Transverse colon (tissue), 4 donors: ENCODE results near the gene TMEM52B. TPM values are rescaled to one million over a fixed set of nuclear protein-coding genes. Genes with fewer than 3 reads are reported as not detected.

Experiments
- DNase-seq: peaks from one replicate; pipeline ENCODE4 v3.0.0-alpha.2; 2019
- H3K27ac ChIP-seq, 4 donors: fragments of 200-600 bp; sonication (generic); 2 replicates each; pipeline ENCODE4 v1.5.1; 2016 to 2018; ENCODE audit warnings: inconsistent platforms in 4 of 4
- H3K27me3 ChIP-seq: fragments of 200-600 bp; sonication (generic); 2 replicates; pipeline ENCODE4 v1.5.1; 2017; ENCODE audit warnings: inconsistent platforms
- H3K36me3 ChIP-seq, 4 donors: fragments of 200-600 bp; sonication (generic); 2 replicates each; pipeline ENCODE4 v1.5.1; 2017 to 2019; ENCODE audit warnings: inconsistent platforms in 4 of 4
- H3K4me1 ChIP-seq, 4 donors: fragments of 200-600 bp; sonication (generic); 2 replicates each; pipeline ENCODE4 v1.5.1; 2017 to 2020; ENCODE audit warnings: inconsistent platforms in 4 of 4
- H3K4me3 ChIP-seq, 4 donors: fragments of 200-600 bp; sonication (generic); 1 replicate in 1 of 4; 2 replicates in 3 of 4; pipeline versions ENCODE4 v1.5.1 to v1.6.1; 2017 to 2019; ENCODE audit warnings: inconsistent platforms in 4 of 4
- H3K9me3 ChIP-seq, 2 donors: fragments of 200-600 bp; sonication (generic); 2 replicates each; pipeline ENCODE4 v1.5.1; 2017 to 2019; ENCODE audit warnings: inconsistent platforms in 2 of 2
- CTCF ChIP-seq, 5 experiments: fragments of 200-600 bp in 3 of 5; fragments of 450-650 bp in 2 of 5; sonication (generic) in 3 of 5; IDR thresholded peaks; 1 replicate in 2 of 5; 2 replicates in 3 of 5; pipeline ENCODE4 v1.5.1; 2016 to 2017; ENCODE audit warnings: antibody characterized with exemption in 5 of 5, inconsistent platforms in 3 of 5, mild to moderate bottlenecking in 2 of 5, moderate library complexity in 1 of 5
- EP300 ChIP-seq: sonication (generic); formaldehyde crosslinking; IDR thresholded peaks from one replicate; pipeline ENCODE4 v1.6.1; 2017; ENCODE audit warnings: antibody characterized with exemption, low read depth
- POLR2A ChIP-seq: fragments of 450-650 bp; IDR thresholded peaks from one replicate; pipeline ENCODE4 v1.6.1; 2016; ENCODE audit warnings: antibody characterized with exemption, mild to moderate bottlenecking, moderate library complexity
- POLR2AphosphoS5 ChIP-seq, 3 donors: sonication (generic); formaldehyde crosslinking; IDR thresholded peaks; one replicate each; pipeline ENCODE4 v1.6.1; 2016; ENCODE audit warnings: antibody characterized with exemption in 3 of 3
- WGBS, 2 donors: methylation state at CpG; one replicate each; pipeline ENCODE4 v1.1.5; 2018; ENCODE audit warnings: low coverage in 1 of 2; 5-methylcytosine and 5-hydroxymethylcytosine counted together
- in situ Hi-C, 4 donors: fragments of 200-750 bp; cut with MboI; loops; one replicate each; pipeline versions ENCODE4 v1.15.0 to v1.15.1; 2017; ENCODE audit warnings: low sequenced_read_pairs in 3 of 4, low pct_ligation_motif_present in 1 of 4, low pct_unique_long_range_greater_than_20kb in 1 of 4
- intact Hi-C: fragments of 100-400 bp; cut with DNase I; formaldehyde crosslinking; loops from one replicate; pipeline ENCODE4 v1.15.1; 2023; ENCODE audit warnings: low total_unique reads
- total RNA-seq, 4 donors: library from RNA; depleted of rRNA; stranded (reverse); fragments of >200 nt; gene quantifications; one replicate each; pipeline ENCODE4 v1.1.0, GENCODE V29; 2016

Gene TMEM52B
- total RNA-seq, 4 donors from 2014 or later = not detected

GRCh38 chr12:10189653-10190052 is 10.8 kb downstream of the TMEM52B start:
- Histone ChIP-seq H3K27me3 (peaks cover 4% of the 10 kb centered on the region), H3K4me1 (no peaks in the 10 kb centered on the region), H3K27ac (peak overlapping the region in 1 of 4 donors; percentile 0), H3K4me3 (no peak overlapping the region), H3K9me3 (no peaks in the 10 kb centered on the region), H3K36me3 (no peaks in the 10 kb centered on the region)
- no peak for TF ChIP-seq CTCF (IDR thresholded peaks at IDR 0.05)
- no peak for TF ChIP-seq POLR2AphosphoS5 (IDR thresholded peaks at IDR 0.05)
- TF ChIP-seq POLR2A = no peak
- TF ChIP-seq EP300 = no peak
- DNase-seq = no peak
- in situ Hi-C loops = loop anchor here in 2 of 4 donors (5.0 kb wide), 1 partner anchor 37 kb away; no protein-coding TSS in a partner anchor
- WGBS, 2 donors = 72% methylated on average over 5 of the region's 5 CpGs; no CpG with 5 or more reads in 1 of the 2 donors
- intact Hi-C loops = loop anchor here (2.0 kb wide), 1 partner anchor 37 kb away; no protein-coding TSS in a partner anchor

- TF ChIP-seq CTCF (IDR thresholded peaks at IDR 0.05) (peak; percentile 70 to 76 (median 73)), POLR2AphosphoS5 (IDR thresholded peaks at IDR 0.05) (no peak)
- intact Hi-C loops = loop anchor here (2.0 kb wide), 1 partner anchor 38 kb away; no protein-coding TSS in a partner anchor
- 42 to 43% methylated on average over 12 to 13 of the region's 13 CpGs for WGBS, 2 donors
- Histone ChIP-seq H3K9me3 (no peaks in the 10 kb centered on the region), H3K27me3 (peaks cover 4% of the 10 kb centered on the region), H3K4me1 (no peaks in the 10 kb centered on the region), H3K27ac (no peak overlapping the region), H3K36me3 (no peaks in the 10 kb centered on the region), H3K4me3 (no peak overlapping the region)
- DNase-seq = peak; percentile 67
- in situ Hi-C loops = loop anchor here in 2 of 4 donors (5.0 kb wide), 1 partner anchor 38 kb away; no protein-coding TSS in a partner anchor
These were observed 11.9 kb downstream of the TMEM52B start for GRCh38 chr12:10190558-10191388.

DNA sequence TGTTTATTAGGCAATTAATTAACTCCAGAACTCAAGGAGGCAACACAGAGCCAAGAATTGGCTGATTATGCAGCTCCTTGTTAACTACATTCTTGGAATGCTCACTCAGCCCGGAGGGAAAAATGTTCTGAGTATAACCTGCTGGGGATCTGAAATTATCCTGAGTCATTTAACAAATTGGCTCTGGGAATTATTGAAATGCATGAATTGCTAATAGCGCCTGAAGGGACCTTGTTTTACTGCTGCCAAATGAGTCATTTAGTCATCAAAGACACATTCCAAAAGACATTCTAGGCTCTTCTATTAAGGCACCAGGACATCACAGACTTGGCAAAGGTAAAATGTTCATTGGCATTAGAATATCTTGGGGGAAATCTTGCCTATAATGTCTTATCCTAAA is 13.0 kb downstream of the TMEM52B start:
- Histone ChIP-seq H3K9me3 (no peaks in the 10 kb centered on the region), H3K4me1 (no peaks in the 10 kb centered on the region), H3K4me3 (no peak overlapping the region), H3K27ac (no peak overlapping the region), H3K27me3 (peaks cover 4% of the 10 kb centered on the region), H3K36me3 (no peaks in the 10 kb centered on the region)
- in situ Hi-C loops (loop anchor here in 2 of 4 donors (5.0 kb wide), 1 partner anchor 40 kb away; no protein-coding TSS in a partner anchor), intact Hi-C loops (loop anchor here (2.0 kb wide), 1 partner anchor 39 kb away; no protein-coding TSS in a partner anchor)
- 40 to 42% methylated on average over 2 of the region's 2 CpGs for WGBS, 2 donors
- no peak for DNase-seq
- TF ChIP-seq POLR2A (no peak), POLR2AphosphoS5 (IDR thresholded peaks at IDR 0.05) (no peak), CTCF (IDR thresholded peaks at IDR 0.05) (no peak), EP300 (no peak)

DNA sequence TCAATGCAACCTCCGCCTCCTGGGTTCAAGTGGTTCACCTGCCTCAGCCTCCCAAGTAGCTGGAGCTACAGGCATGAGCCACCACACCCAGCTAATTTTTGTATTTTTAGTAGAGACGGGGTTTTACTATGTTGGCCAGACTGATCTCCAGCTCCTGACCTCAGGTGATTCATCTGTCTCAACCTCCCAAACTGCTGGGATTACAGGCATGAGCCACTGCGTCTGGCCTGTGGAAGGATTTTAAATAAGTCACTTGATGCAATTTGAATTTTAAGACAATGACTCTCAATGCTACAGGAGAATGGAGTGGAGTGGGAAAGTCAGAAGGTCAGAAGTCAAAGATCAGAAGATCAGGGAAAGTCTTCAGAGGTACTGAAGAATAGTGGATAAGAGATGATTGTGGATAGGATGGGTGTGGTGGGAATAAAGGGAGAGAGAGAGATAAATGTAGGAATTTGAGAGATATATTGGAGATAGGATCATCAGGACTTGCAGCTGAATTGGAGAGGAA is 15.4 kb downstream of the TMEM52B start:
- 82 to 86% methylated on average over 1 to 3 of the region's 3 CpGs for WGBS, 2 donors
- Histone ChIP-seq H3K27ac (no peak overlapping the region), H3K4me1 (no peaks in the 10 kb centered on the region), H3K36me3 (no peaks in the 10 kb centered on the region), H3K4me3 (no peak overlapping the region), H3K9me3 (no peaks in the 10 kb centered on the region), H3K27me3 (peaks cover 4% of the 10 kb centered on the region)
- in situ Hi-C loops (loop anchor here in 2 of 4 donors (5.0 kb wide), 1 partner anchor 42 kb away; no protein-coding TSS in a partner anchor), intact Hi-C loops (no loop called here)
- no peak for DNase-seq
- TF ChIP-seq EP300 = no peak
- TF ChIP-seq CTCF (IDR thresholded peaks at IDR 0.05) = no peak
- TF ChIP-seq POLR2A = no peak
- TF ChIP-seq POLR2AphosphoS5 (IDR thresholded peaks at IDR 0.05) = no peak
